ENCODE data around the gene CTNNBL1.
A peak's percentile ranks its signal among the peaks of the same experiment; 100 is the strongest.

Gene CTNNBL1

GRCh38 chr20:37776526-37776925 is 82.7 kb downstream of the CTNNBL1 start:
- Histone ChIP-seq H3K27ac (0 out of 2 replicates have a peak overlapping the region, but pooled peaks have one; percentile 11), H3K9me3 (ENCODE audit: low read depth, low read length) (no peaks in the 10 kb centered on the region), H3K9ac (ENCODE audit: insufficient read length) (no peak overlapping the region), H3K4me3 (no peak overlapping the region), H3K36me3 (ENCODE audit: insufficient read depth, low read length) (peaks cover 16% of the 10 kb centered on the region; the same call in 1 of the 2 replicates)
- DNase-seq (ENCODE audit: low read depth, low spot score): no peak
- TF ChIP-seq FOXP2 (optimal IDR thresholded peaks at IDR 0.05; ENCODE audit: control extremely low read depth, extremely low read length, insufficient read depth) (no peak), POLR2AphosphoS5 (IDR thresholded peaks at IDR 0.05; ENCODE audit: borderline replicate concordance, low read depth, low read length) (no peak), EZH2 (IDR thresholded peaks at IDR 0.05) (no peak)

- Histone ChIP-seq H3K36me3 (ENCODE audit: insufficient read depth, low read length) (peaks cover 19% of the 10 kb centered on the region; the same call in 1 of the 2 replicates), H3K9me3 (ENCODE audit: low read depth, low read length) (no peaks in the 10 kb centered on the region), H3K4me3 (no peak overlapping the region), H3K27ac (0 out of 2 replicates have a peak overlapping the region, but pooled peaks have one; percentile 11), H3K9ac (ENCODE audit: insufficient read length) (no peak overlapping the region)
- DNase-seq (ENCODE audit: low read depth, low spot score): no peak
- TF ChIP-seq POLR2AphosphoS5 (IDR thresholded peaks at IDR 0.05; ENCODE audit: borderline replicate concordance, low read depth, low read length) (no peak), EZH2 (IDR thresholded peaks at IDR 0.05) (no peak), FOXP2 (optimal IDR thresholded peaks at IDR 0.05; ENCODE audit: control extremely low read depth, extremely low read length, insufficient read depth) (no peak)
Measured at GRCh38 chr20:37777012-37777950, 83.5 kb downstream of the CTNNBL1 start.

GRCh38 chr20:37777988-37778659 is 84.3 kb downstream of the CTNNBL1 start:
- H3K9me3 ChIP-seq (ENCODE audit: low read depth, low read length): no peaks in the 10 kb centered on the region
- H3K9ac ChIP-seq (ENCODE audit: insufficient read length): no peak overlapping the region
- no peak overlapping the region for H3K4me3 ChIP-seq
- H3K36me3 ChIP-seq (ENCODE audit: insufficient read depth, low read length): peaks cover 19% of the 10 kb centered on the region; the same call in 1 of the 2 replicates
- no peak for TF ChIP-seq EZH2 (IDR thresholded peaks at IDR 0.05)
- no peak for TF ChIP-seq FOXP2 (optimal IDR thresholded peaks at IDR 0.05; ENCODE audit: control extremely low read depth, extremely low read length, insufficient read depth)
- TF ChIP-seq POLR2AphosphoS5 (IDR thresholded peaks at IDR 0.05; ENCODE audit: borderline replicate concordance, low read depth, low read length): no peak
- no peak overlapping the region for H3K27ac ChIP-seq
- DNase-seq (ENCODE audit: low read depth, low spot score): no peak

DNA sequence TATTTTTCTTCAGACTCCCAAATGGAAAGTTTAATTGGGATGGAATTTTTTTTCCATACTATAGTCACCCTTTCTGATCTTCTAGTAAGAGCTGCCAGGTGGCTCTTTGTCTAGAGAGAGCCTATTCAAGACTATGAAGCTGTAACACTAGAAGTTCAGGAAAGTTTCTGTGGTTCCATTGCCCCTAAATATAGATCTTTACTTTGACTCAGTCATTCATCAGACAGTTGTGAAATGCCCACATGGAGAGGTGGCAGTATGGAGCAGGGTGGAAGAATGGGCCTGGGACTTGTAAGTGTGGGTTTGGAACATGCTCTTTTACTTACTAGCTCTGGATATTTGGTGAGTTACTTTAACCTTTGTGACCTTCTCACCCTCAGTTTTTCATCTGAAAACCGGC is 87.8 kb downstream of the CTNNBL1 start:
- DNase-seq (ENCODE audit: low read depth, low spot score): no peak
- Histone ChIP-seq H3K27ac (no peak overlapping the region), H3K4me3 (no peak overlapping the region), H3K9ac (ENCODE audit: insufficient read length) (no peak overlapping the region), H3K36me3 (ENCODE audit: insufficient read depth, low read length) (peaks cover 23% of the 10 kb centered on the region; the same call in 1 of the 2 replicates), H3K9me3 (ENCODE audit: low read depth, low read length) (no peaks in the 10 kb centered on the region)
- no peak for TF ChIP-seq EZH2 (IDR thresholded peaks at IDR 0.05)
- TF ChIP-seq POLR2AphosphoS5 (IDR thresholded peaks at IDR 0.05; ENCODE audit: borderline replicate concordance, low read depth, low read length): no peak
- TF ChIP-seq FOXP2 (optimal IDR thresholded peaks at IDR 0.05; ENCODE audit: control extremely low read depth, extremely low read length, insufficient read depth): no peak

DNA sequence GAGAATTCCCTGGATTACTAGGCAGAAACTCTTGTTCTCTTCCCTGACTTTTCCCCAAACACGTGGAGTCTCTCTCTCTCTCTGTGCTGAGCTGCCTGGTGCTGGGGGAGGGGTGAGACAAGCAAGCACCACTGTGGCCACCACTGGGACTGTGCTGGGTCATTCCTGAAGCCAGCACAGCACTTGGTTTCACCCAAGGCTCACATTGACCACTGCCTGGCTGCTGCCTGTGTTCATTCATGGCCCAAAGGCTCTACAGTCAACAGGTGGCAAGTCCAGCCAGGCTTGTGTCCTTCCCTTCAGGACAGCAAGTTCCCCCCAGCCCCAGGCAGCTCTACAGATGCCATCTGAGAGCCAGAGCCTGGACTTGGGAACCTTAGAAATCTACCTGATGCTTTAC is 92.2 kb downstream of the CTNNBL1 start:
- DNase-seq (ENCODE audit: low read depth, low spot score): no peak
- no peak overlapping the region for H3K27ac ChIP-seq
- no peak overlapping the region for H3K4me3 ChIP-seq
- H3K9me3 ChIP-seq (ENCODE audit: low read depth, low read length): no peaks in the 10 kb centered on the region
- no peak overlapping the region for H3K9ac ChIP-seq (ENCODE audit: insufficient read length)
- TF ChIP-seq POLR2AphosphoS5 (IDR thresholded peaks at IDR 0.05; ENCODE audit: borderline replicate concordance, low read depth, low read length): no peak
- TF ChIP-seq FOXP2 (optimal IDR thresholded peaks at IDR 0.05; ENCODE audit: control extremely low read depth, extremely low read length, insufficient read depth): no peak
- no peak for TF ChIP-seq EZH2 (IDR thresholded peaks at IDR 0.05)
- peaks cover 12% of the 10 kb centered on the region for H3K36me3 ChIP-seq (ENCODE audit: insufficient read depth, low read length)

GRCh38 chr20:37789408-37789807 is 95.6 kb downstream of the CTNNBL1 start:
- no peak overlapping the region for H3K4me3 ChIP-seq
- no peak for TF ChIP-seq EZH2 (IDR thresholded peaks at IDR 0.05)
- no peak for TF ChIP-seq POLR2AphosphoS5 (IDR thresholded peaks at IDR 0.05; ENCODE audit: borderline replicate concordance, low read depth, low read length)
- no peak for TF ChIP-seq FOXP2 (optimal IDR thresholded peaks at IDR 0.05; ENCODE audit: control extremely low read depth, extremely low read length, insufficient read depth)
- H3K9me3 ChIP-seq (ENCODE audit: low read depth, low read length): no peaks in the 10 kb centered on the region
- H3K36me3 ChIP-seq (ENCODE audit: insufficient read depth, low read length): peaks cover 4% of the 10 kb centered on the region
- H3K9ac ChIP-seq (ENCODE audit: insufficient read length): no peak overlapping the region
- no peak overlapping the region for H3K27ac ChIP-seq
- DNase-seq (ENCODE audit: low read depth, low spot score): no peak

- Histone ChIP-seq H3K27ac (no peak overlapping the region), H3K9ac (ENCODE audit: insufficient read length) (no peak overlapping the region), H3K9me3 (ENCODE audit: low read depth, low read length) (no peaks in the 10 kb centered on the region), H3K36me3 (ENCODE audit: insufficient read depth, low read length) (peaks cover 3% of the 10 kb centered on the region), H3K4me3 (no peak overlapping the region)
- DNase-seq (ENCODE audit: low read depth, low spot score): no peak
- TF ChIP-seq POLR2AphosphoS5 (IDR thresholded peaks at IDR 0.05; ENCODE audit: borderline replicate concordance, low read depth, low read length) (no peak), EZH2 (IDR thresholded peaks at IDR 0.05) (no peak), FOXP2 (optimal IDR thresholded peaks at IDR 0.05; ENCODE audit: control extremely low read depth, extremely low read length, insufficient read depth) (no peak)
Measured at GRCh38 chr20:37790900-37791299, 97.1 kb downstream of the CTNNBL1 start.

DNA sequence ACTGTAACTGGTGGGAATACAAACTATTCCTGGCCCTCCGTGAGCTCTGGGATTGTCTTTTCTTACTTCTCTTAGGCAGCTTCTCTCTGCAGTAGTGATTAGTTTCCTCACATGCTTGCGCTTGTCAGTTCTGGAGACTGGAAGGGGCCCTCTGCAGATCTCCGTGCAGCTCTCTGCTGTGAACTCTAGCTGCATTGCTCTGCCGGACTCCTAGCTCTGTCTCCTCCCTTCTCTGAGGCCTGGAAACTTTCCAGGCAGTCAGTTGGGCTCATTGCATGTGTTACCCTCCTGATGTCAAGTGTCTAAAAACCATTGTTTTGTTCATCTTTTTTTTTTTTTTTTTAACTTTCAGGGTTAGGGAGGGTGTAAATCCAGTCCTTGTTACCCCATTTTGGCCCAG is 102.3 kb downstream of the CTNNBL1 start:
- peaks cover 9% of the 10 kb centered on the region; the same call in 1 of the 2 replicates for H3K36me3 ChIP-seq (ENCODE audit: insufficient read depth, low read length)
- no peak overlapping the region for H3K4me3 ChIP-seq
- H3K9me3 ChIP-seq (ENCODE audit: low read depth, low read length): no peaks in the 10 kb centered on the region
- no peak overlapping the region for H3K9ac ChIP-seq (ENCODE audit: insufficient read length)
- H3K27ac ChIP-seq: no peak overlapping the region
- no peak for DNase-seq (ENCODE audit: low read depth, low spot score)
- TF ChIP-seq EZH2 (IDR thresholded peaks at IDR 0.05) (no peak), POLR2AphosphoS5 (IDR thresholded peaks at IDR 0.05; ENCODE audit: borderline replicate concordance, low read depth, low read length) (no peak), FOXP2 (optimal IDR thresholded peaks at IDR 0.05; ENCODE audit: control extremely low read depth, extremely low read length, insufficient read depth) (no peak)
